H1 (cell line): ENCODE data around the gene MSS51.

ENCODE experiments used
- CTCF ChIP-seq, 3 experiments: IDR thresholded peaks; 1 replicate in 2 of 3; 2 replicates in 1 of 3; pipeline versions ENCODE4 v1.5.1 to v1.6.1; 2011; ENCODE audit warnings: low read length in 3 of 3, mild to moderate bottlenecking in 3 of 3, inconsistent platforms in 2 of 3, low read depth in 1 of 3, moderate library complexity in 1 of 3; ENCODE audit not compliant: insufficient read depth in 1 of 3; ENCODE audit errors: control extremely low read depth in 1 of 3
- EP300 ChIP-seq, 2 experiments: IDR thresholded peaks; 1 replicate in 1 of 2; 2 replicates in 1 of 2; pipeline ENCODE4 v1.6.1; 2011 to 2012; ENCODE audit warnings: low read depth in 2 of 2, low read length in 2 of 2, mild to moderate bottlenecking in 2 of 2, borderline replicate concordance in 1 of 2, inconsistent platforms in 1 of 2, moderate library complexity in 1 of 2
- HDAC2 ChIP-seq, 2 experiments: fragments of 300-600 bp in 1 of 2; sonication (generic) in 1 of 2; IDR thresholded peaks; 2 replicates each; pipeline ENCODE4 v1.6.1; 2011 to 2012; ENCODE audit warnings: low read depth in 2 of 2, low read length in 2 of 2, mild to moderate bottlenecking in 2 of 2, moderate library complexity in 2 of 2, borderline replicate concordance in 1 of 2, inconsistent platforms in 1 of 2
- JUND ChIP-seq: IDR thresholded peaks from 2 replicates; pipeline ENCODE4 v1.6.1; 2011; ENCODE audit warnings: mild to moderate bottlenecking, improper control_type of control experiment, low read length
- KDM1A ChIP-seq: fragments of 200-600, 300-600 bp; sonication (generic); IDR thresholded peaks from 2 replicates; pipeline ENCODE4 v1.7.1; 2016; ENCODE audit warnings: mild to moderate bottlenecking, low read length, borderline replicate concordance
- POLR2A ChIP-seq, 2 experiments: IDR thresholded peaks; 1 replicate in 1 of 2; 2 replicates in 1 of 2; pipeline ENCODE4 v1.6.1; 2011; ENCODE audit warnings: low read depth in 2 of 2, low read length in 2 of 2, mild to moderate bottlenecking in 2 of 2; ENCODE audit errors: control extremely low read depth in 1 of 2
- SIN3A ChIP-seq, 2 experiments: IDR thresholded peaks in 1 of 2; conservative IDR thresholded peaks in 1 of 2; 2 replicates each; pipeline ENCODE4 v1.6.1; 2011 to 2012; ENCODE audit warnings: low read length in 2 of 2, improper control_type of control experiment in 1 of 2, low read depth in 1 of 2, mild to moderate bottlenecking in 1 of 2
- SRF ChIP-seq: IDR thresholded peaks from 2 replicates; pipeline ENCODE4 v1.6.1; 2011; ENCODE audit warnings: mild to moderate bottlenecking, low read depth, low read length, moderate library complexity
- TAF1 ChIP-seq: IDR thresholded peaks from 2 replicates; pipeline ENCODE4 v1.6.1; 2011; ENCODE audit warnings: mild to moderate bottlenecking, low read depth, low read length
- TEAD4 ChIP-seq: IDR thresholded peaks from 2 replicates; pipeline ENCODE4 v1.6.1; 2012; ENCODE audit warnings: low read depth, low read length, inconsistent platforms, mixed read lengths

GRCh38 chr10:73433538-73433867 lies at the start of gene MSS51:
- no peak for TF ChIP-seq SRF
- TF ChIP-seq HDAC2 (IDR thresholded peaks at IDR 0.05; ENCODE audit: borderline replicate concordance in 1 of 2, low read depth in 2 of 2, low read length in 2 of 2) = no peak
- no peak for TF ChIP-seq SIN3A (conservative IDR thresholded peaks at IDR 0.05 in 1 of 2, IDR thresholded peaks at IDR 0.05 in 1 of 2; ENCODE audit: low read depth in 1 of 2, low read length in 2 of 2)
- no peak for TF ChIP-seq POLR2A (IDR thresholded peaks at IDR 0.05; ENCODE audit: control extremely low read depth in 1 of 2, low read depth in 2 of 2, low read length in 2 of 2)
- no peak for TF ChIP-seq CTCF (IDR thresholded peaks at IDR 0.05; ENCODE audit: control extremely low read depth in 1 of 3, insufficient read depth in 1 of 3, low read depth in 1 of 3, low read length in 3 of 3)
- TF ChIP-seq EP300 (IDR thresholded peaks at IDR 0.05; ENCODE audit: borderline replicate concordance in 1 of 2, low read depth in 2 of 2, low read length in 2 of 2) = no peak
- TF ChIP-seq JUND = no peak
- TF ChIP-seq KDM1A = no peak
- no peak for TF ChIP-seq TAF1
- no peak for TF ChIP-seq TEAD4
